Stimulated activated CD4-positive, alpha-beta T cell treated with anti-CD3 and anti-CD28 coated beads, Interleukin-4, amount 100 ng/mL, for 1 hour (primary cell): ENCODE data around the gene CDC25C.
"Not testable (repeated sequence)": the region's sequence is repeated elsewhere in the genome, so short reads cannot be mapped to it uniquely, and the experiment has no call there.

Source experiments
- DNase-seq: peaks from one replicate; pipeline ENCODE4 v3.0.0-alpha.2; 2020

Gene CDC25C

GRCh38 chr5:138344887-138345622 is 13.5 kb upstream of the CDC25C start:
- DNase-seq = no peak

- DNase-seq = no peak
Observed at GRCh38 chr5:138340008-138340407, 8.4 kb upstream of the CDC25C start.

GRCh38 chr5:138339464-138339863 is 7.9 kb upstream of the CDC25C start:
- no peak for DNase-seq

- no peak for DNase-seq
Observed at GRCh38 chr5:138339091-138339456, 7.5 kb upstream of the CDC25C start.

- DNase-seq = no peak
Observed at GRCh38 chr5:138338411-138339090, 6.9 kb upstream of the CDC25C start.

- peak; percentile 91 for DNase-seq
Observed at GRCh38 chr5:138337685-138338410, 6.2 kb upstream of the CDC25C start, which contains the start of gene FAM53C. TSS of gene FAM53C (plus strand) at chr5:138338266. CDS start at chr5:138341336, 3,070 bp downstream.

GRCh38 chr5:138336952-138337684 is 5.5 kb upstream of the CDC25C start:
- DNase-seq = no peak

- no peak for DNase-seq
Observed at GRCh38 chr5:138334867-138335447, 3.4 kb upstream of the CDC25C start.

- DNase-seq = no peak
Observed at GRCh38 chr5:138330813-138331448, 673 bp downstream of the CDC25C start.

GRCh38 chr5:138318211-138318610 is 13.4 kb downstream of the CDC25C start:
- DNase-seq = not testable (repeated sequence)

- no peak for DNase-seq
Observed at GRCh38 chr5:138316355-138316754, 15.2 kb downstream of the CDC25C start.

GRCh38 chr5:138315751-138316278 is 15.8 kb downstream of the CDC25C start:
- no peak for DNase-seq

GRCh38 chr5:138305797-138306196 is 25.8 kb downstream of the CDC25C start:
- DNase-seq = no peak

GRCh38 chr5:138303372-138303771 is 28.2 kb downstream of the CDC25C start:
- DNase-seq = no peak

GRCh38 chr5:138289296-138289695 is 42.3 kb downstream of the CDC25C start:
- no peak for DNase-seq

- no peak for DNase-seq
Observed at GRCh38 chr5:138287246-138287645, 44.4 kb downstream of the CDC25C start.

GRCh38 chr5:138282920-138283742 is 48.5 kb downstream of the CDC25C start:
- DNase-seq = no peak

- no peak for DNase-seq
Observed at GRCh38 chr5:138280915-138281314, 50.7 kb downstream of the CDC25C start.

- DNase-seq = no peak
Observed at GRCh38 chr5:138276402-138277054, 55.1 kb downstream of the CDC25C start.

- DNase-seq = no peak
Observed at GRCh38 chr5:138275895-138276294, 55.7 kb downstream of the CDC25C start.
